ENCODE measurements around the gene USP6. TPM values are rescaled to one million over a fixed set of nuclear protein-coding genes. Genes with fewer than 3 reads are reported as not detected.
"Not testable (repeated sequence)": the region's sequence is repeated elsewhere in the genome, so short reads cannot be mapped to it uniquely, and the experiment has no call there.

The USP6 gene
- 0.55 TPM for polyA plus RNA-seq (2013, experiment 1 of 2; ENCODE audit: insufficient read length)
- polyA plus RNA-seq (2013, experiment 2 of 2; ENCODE audit: insufficient read length): 0.59 TPM

- no peak for DNase-seq
Observed at GRCh38 chr17:5115673-5116651, at the start of gene USP6. Gene USP6, plus strand, starts transcription at chr17:5116032. Its CDS starts 14,336 bp downstream, at chr17:5130368.

- no peak for DNase-seq
Observed at GRCh38 chr17:5068236-5068635, 47.6 kb upstream of the USP6 start.

GRCh38 chr17:5069724-5070123 lies 46.1 kb upstream of the USP6 start:
- no peak for DNase-seq

GRCh38 chr17:5075472-5075871 lies 40.4 kb upstream of the USP6 start:
- DNase-seq: not testable (repeated sequence)

GRCh38 chr17:5077275-5077674 lies 38.6 kb upstream of the USP6 start:
- DNase-seq: not testable (repeated sequence)

GRCh38 chr17:5077781-5078105 lies 38.1 kb upstream of the USP6 start:
- no peak for DNase-seq

GRCh38 chr17:5078106-5079028 lies 37.5 kb upstream of the USP6 start, which contains the start of gene ZFP3:
Gene ZFP3, plus strand, starts transcription at chr17:5078467. Its CDS starts 13,038 bp downstream, at chr17:5091505.
- peak; percentile 82 for DNase-seq

GRCh38 chr17:5080591-5080990 lies 35.2 kb upstream of the USP6 start:
- DNase-seq: no peak

GRCh38 chr17:5092218-5093010 lies 23.4 kb upstream of the USP6 start:
- DNase-seq: no peak

GRCh38 chr17:5096731-5097100 lies 19.1 kb upstream of the USP6 start:
- no peak for DNase-seq

- peak; percentile 12 for DNase-seq
Observed at GRCh38 chr17:5097101-5097834, 18.6 kb upstream of the USP6 start.

GRCh38 chr17:5099271-5099670 lies 16.6 kb upstream of the USP6 start:
- no peak for DNase-seq

- no peak for DNase-seq
Observed at GRCh38 chr17:5100832-5101231, 15.0 kb upstream of the USP6 start.

GRCh38 chr17:5110816-5111215 lies 5.0 kb upstream of the USP6 start:
- no peak for DNase-seq

- DNase-seq: peak; percentile 91
Observed at GRCh38 chr17:5111402-5112204, 4.2 kb upstream of the USP6 start, which contains the start of gene ZNF232. Gene ZNF232, minus strand, starts transcription at chr17:5111878. Its CDS starts 56 bp downstream, at chr17:5111822.

GRCh38 chr17:5118219-5118618 lies 2.4 kb downstream of the USP6 start:
- DNase-seq: no peak

- DNase-seq: no peak
Observed at GRCh38 chr17:5120036-5120435, 4.2 kb downstream of the USP6 start.

GRCh38 chr17:5120436-5121185 lies 4.8 kb downstream of the USP6 start:
- not testable (repeated sequence) for DNase-seq

GRCh38 chr17:5121186-5121841 lies 5.5 kb downstream of the USP6 start:
- DNase-seq: no peak
